Measurements from ENCODE around the gene PAM.

Gene PAM

GRCh38 chr5:102790748-102791147 lies 35.6 kb downstream of the PAM start:
- no peak overlapping the region for H3K27ac ChIP-seq
- TF ChIP-seq ZFX (IDR thresholded peaks at IDR 0.05; ENCODE audit: borderline replicate concordance): no peak
- TF ChIP-seq CTCF (IDR thresholded peaks at IDR 0.05): no peak

GRCh38 chr5:102792705-102793104 lies 37.6 kb downstream of the PAM start:
- TF ChIP-seq CTCF (IDR thresholded peaks at IDR 0.05) (peak; percentile 76), ZFX (IDR thresholded peaks at IDR 0.05; ENCODE audit: borderline replicate concordance) (no peak)
- H3K27ac ChIP-seq: no peak overlapping the region

GRCh38 chr5:102794047-102794446 lies 38.9 kb downstream of the PAM start:
- no peak for TF ChIP-seq ZFX (IDR thresholded peaks at IDR 0.05; ENCODE audit: borderline replicate concordance)
- H3K27ac ChIP-seq: no peak overlapping the region

GRCh38 chr5:102794677-102795331 lies 39.7 kb downstream of the PAM start:
- H3K27ac ChIP-seq: no peak overlapping the region

GRCh38 chr5:102795526-102795925 lies 40.4 kb downstream of the PAM start:
- no peak for TF ChIP-seq ZFX (IDR thresholded peaks at IDR 0.05; ENCODE audit: borderline replicate concordance)
- no peak for TF ChIP-seq CTCF (IDR thresholded peaks at IDR 0.05)
- H3K27ac ChIP-seq: no peak overlapping the region

More at GRCh38 chr5:102794677-102795331, 39.7 kb downstream of the PAM start:
- TF ChIP-seq CTCF (IDR thresholded peaks at IDR 0.05) (no peak), ZFX (IDR thresholded peaks at IDR 0.05; ENCODE audit: borderline replicate concordance) (no peak)

- TF ChIP-seq CTCF (IDR thresholded peaks at IDR 0.05) (no peak), ZFX (IDR thresholded peaks at IDR 0.05; ENCODE audit: borderline replicate concordance) (no peak)
Observed at GRCh38 chr5:102796009-102796408, 40.9 kb downstream of the PAM start.

GRCh38 chr5:102796498-102796897 lies 41.4 kb downstream of the PAM start:
- no peak for TF ChIP-seq ZFX (IDR thresholded peaks at IDR 0.05; ENCODE audit: borderline replicate concordance)
- no peak for TF ChIP-seq CTCF (IDR thresholded peaks at IDR 0.05)
- no peak overlapping the region for H3K27ac ChIP-seq

More at GRCh38 chr5:102796009-102796408, 40.9 kb downstream of the PAM start:
- no peak overlapping the region for H3K27ac ChIP-seq

All from 22Rv1 (cell line).